ELR (cell line): ENCODE measurements around the gene CCDC201.
A peak's percentile ranks its signal among the peaks of the same experiment; 100 is the strongest.

ENCODE experiments used
- DNase-seq: peaks from one replicate; pipeline ENCODE4 v3.0.0-alpha.2; 2015; ENCODE audit warnings: low read depth

Gene CCDC201

GRCh38 chr7:45893374-45893995 is 20.6 kb upstream of the CCDC201 start:
- DNase-seq, result no peak

- no peak for DNase-seq
These were observed 19.6 kb upstream of the CCDC201 start for GRCh38 chr7:45892407-45893035.

- DNase-seq, result no peak
These were observed 18.9 kb upstream of the CCDC201 start for GRCh38 chr7:45891462-45892402.

GRCh38 chr7:45890902-45891461 is 18.1 kb upstream of the CCDC201 start:
- peak; percentile 71 for DNase-seq

GRCh38 chr7:45890125-45890901 is 17.4 kb upstream of the CCDC201 start:
- DNase-seq, result no peak

GRCh38 chr7:45889367-45890067 is 16.6 kb upstream of the CCDC201 start:
- no peak for DNase-seq

- DNase-seq, result no peak
These were observed 16.1 kb upstream of the CCDC201 start for GRCh38 chr7:45888993-45889366.

GRCh38 chr7:45888185-45888992 is 15.5 kb upstream of the CCDC201 start, which contains the start of gene IGFBP1:
TSS of gene IGFBP1 (plus strand) at chr7:45888488. CDS start at chr7:45888653, 165 bp downstream.
- DNase-seq, result peak; percentile 17

GRCh38 chr7:45886931-45887667 is 14.2 kb upstream of the CCDC201 start:
- no peak for DNase-seq

- peak; percentile 63 for DNase-seq
These were observed 12.5 kb upstream of the CCDC201 start for GRCh38 chr7:45885264-45885882.

- no peak for DNase-seq
These were observed 11.3 kb upstream of the CCDC201 start for GRCh38 chr7:45884136-45884535.

GRCh38 chr7:45882465-45882810 is 9.6 kb upstream of the CCDC201 start:
- no peak for DNase-seq

- DNase-seq, result peak; percentile 59
These were observed 9.0 kb upstream of the CCDC201 start for GRCh38 chr7:45881759-45882464.

- DNase-seq, result no peak
These were observed 8.4 kb upstream of the CCDC201 start for GRCh38 chr7:45881280-45881758.

- DNase-seq, result no peak
These were observed 7.6 kb upstream of the CCDC201 start for GRCh38 chr7:45880433-45880860.

GRCh38 chr7:45878457-45879144 is 5.7 kb upstream of the CCDC201 start:
- DNase-seq, result no peak

- DNase-seq, result no peak
These were observed 3.6 kb upstream of the CCDC201 start for GRCh38 chr7:45876519-45876918.
